Panc1 (cell line): Measurements from ENCODE around the gene FBXW7.

Experiments used
- CTCF ChIP-seq: fragments of 450-650 bp; IDR thresholded peaks from 2 replicates; pipeline ENCODE4 v1.5.1; 2017; ENCODE audit warnings: mild to moderate bottlenecking
- POLR2AphosphoS5 ChIP-seq: IDR thresholded peaks from 2 replicates; pipeline ENCODE4 v1.6.1; 2012; ENCODE audit warnings: mild to moderate bottlenecking, low read depth, low read length, moderate library complexity

GRCh38 chr4:152488246-152488645 is 47.6 kb downstream of the FBXW7 start:
- no peak for TF ChIP-seq CTCF
- no peak for TF ChIP-seq POLR2AphosphoS5
